IMR-90 (cell line): Measurements from ENCODE around the gene GATAD2A. TPM values are rescaled to one million over a fixed set of nuclear protein-coding genes. Genes with fewer than 3 reads are reported as not detected.

Experiments used
- ATAC-seq: fragments of 200-7000 bp; cut with Tn5 transposase; 2 replicates; pipeline ENCODE4 v1.9.1; 2020; ENCODE audit warnings: low read depth, mild to moderate bottlenecking, moderate library complexity
- BruUV-seq: library from RNA; stranded (reverse); fragments of 400-500 nt; replicated peaks from 2 replicates; lab custom pipeline; 2021; lab: Mats Ljungman, UMichigan
- CTCF ChIA-PET: fragments of 300-600 bp; formaldehyde crosslinking; extraction: SDS; loops from one replicate; lab custom pipeline; 2021; ENCODE audit warnings: antibody characterized with exemption; lab: Yijun Ruan, JAX
- POLR2A ChIA-PET: fragments of 300-600 bp; sonication (Branson Sonifier 250); formaldehyde crosslinking; loops from one replicate; lab custom pipeline; 2022; ENCODE audit warnings: antibody characterized with exemption; ENCODE audit not compliant: unreplicated experiment; lab: Charles Lee
- DNase-seq: peaks from one replicate; pipeline ENCODE4 v3.0.0; 2013
- H2AFZ ChIP-seq: replicated peaks from 2 replicates; pipeline ENCODE3; 2013; ENCODE audit warnings: low read length, mild to moderate bottlenecking; ENCODE audit not compliant: poor library complexity
- H2AK5ac ChIP-seq: 2 replicates; pipeline ENCODE4 v1.6.1; 2013; ENCODE audit warnings: low read depth, low read length, inconsistent platforms
- H2AK9ac ChIP-seq: replicated peaks from 2 replicates; pipeline ENCODE3; 2013; ENCODE audit warnings: mild to moderate bottlenecking, low read depth, low read length, moderate library complexity; ENCODE audit not compliant: poor library complexity
- H2BK120ac ChIP-seq: 2 replicates; pipeline ENCODE4 v1.6.1; 2013; ENCODE audit warnings: low read depth, low read length, inconsistent platforms
- H2BK15ac ChIP-seq: 3 replicates; pipeline ENCODE4 v1.6.1; 2013; ENCODE audit warnings: low read depth, low read length, inconsistent platforms
- H2BK20ac ChIP-seq: 2 replicates; pipeline ENCODE4 v1.6.1; 2013; ENCODE audit warnings: low read depth, mild to moderate bottlenecking, inconsistent platforms, low read length, moderate library complexity
- H2BK5ac ChIP-seq: 2 replicates; pipeline ENCODE4 v1.6.1; 2013; ENCODE audit warnings: mild to moderate bottlenecking, low read depth, low read length, inconsistent platforms; ENCODE audit not compliant: poor library complexity, severe bottlenecking
- H3K14ac ChIP-seq: replicated peaks from 2 replicates; pipeline ENCODE4 v1.6.1; 2013; ENCODE audit warnings: low read depth, low read length, inconsistent platforms
- H3K18ac ChIP-seq: 2 replicates; pipeline ENCODE4 v1.6.1; 2013; ENCODE audit warnings: low read depth, low read length, control low read depth
- H3K23ac ChIP-seq: 2 replicates; pipeline ENCODE4 v1.6.1; 2013; ENCODE audit warnings: low read depth, low read length, inconsistent platforms
- H3K27ac ChIP-seq: 2 replicates; pipeline ENCODE4 v1.5.1; 2013; ENCODE audit warnings: mild to moderate bottlenecking, control low read depth, low read length; ENCODE audit not compliant: insufficient read depth
- H3K27me3 ChIP-seq: 2 replicates; pipeline ENCODE4 v1.6.1; 2013; ENCODE audit warnings: low read length; ENCODE audit not compliant: control insufficient read depth, insufficient read depth
- H3K36me3 ChIP-seq: 2 replicates; pipeline ENCODE4 v1.6.1; 2013; ENCODE audit warnings: low read length, mixed read lengths; ENCODE audit not compliant: control insufficient read depth, insufficient read depth
- H3K4ac ChIP-seq: 2 replicates; pipeline ENCODE4 v1.6.1; 2013; ENCODE audit warnings: low read depth, low read length, inconsistent platforms
- H3K4me1 ChIP-seq: 2 replicates; pipeline ENCODE4 v1.6.1; 2013; ENCODE audit warnings: low read length, mixed read lengths; ENCODE audit not compliant: control insufficient read depth, insufficient read depth
- H3K4me2 ChIP-seq: 2 replicates; pipeline ENCODE4 v1.6.1; 2013; ENCODE audit warnings: low read depth, mild to moderate bottlenecking, control low read depth, low read length, moderate library complexity
- H3K4me3 ChIP-seq: 2 replicates; pipeline ENCODE4 v1.5.1; 2013; ENCODE audit warnings: low read depth, mild to moderate bottlenecking, control low read depth, low read length, moderate library complexity; ENCODE audit not compliant: insufficient read depth
- H3K56ac ChIP-seq: 2 replicates; pipeline ENCODE4 v1.6.1; 2013; ENCODE audit warnings: low read length, inconsistent platforms; ENCODE audit not compliant: insufficient read depth; ENCODE audit errors: extremely low read depth
- H3K79me1 ChIP-seq, 2 experiments: 2 replicates each; pipeline ENCODE4 v1.6.1; 2013; ENCODE audit warnings: low read length in 2 of 2, inconsistent platforms in 1 of 2, low read depth in 1 of 2
- H3K9ac ChIP-seq: 2 replicates; pipeline ENCODE4 v1.6.1; 2013; ENCODE audit warnings: low read depth, low read length, control low read depth
- H3K9me1 ChIP-seq: 2 replicates; pipeline ENCODE4 v1.6.1; 2013; ENCODE audit warnings: low read length, inconsistent platforms; ENCODE audit not compliant: insufficient read depth
- H3K9me3 ChIP-seq: 2 replicates; pipeline ENCODE4 v1.6.1; 2013; ENCODE audit warnings: low read length; ENCODE audit not compliant: control insufficient read depth, insufficient read depth
- H4K20me1 ChIP-seq: 2 replicates; pipeline ENCODE4 v1.6.1; 2013; ENCODE audit warnings: low read length, inconsistent platforms; ENCODE audit not compliant: insufficient read depth
- H4K5ac ChIP-seq: 2 replicates; pipeline ENCODE4 v1.6.1; 2013; ENCODE audit warnings: mild to moderate bottlenecking, low read depth, low read length, control low read depth
- H4K8ac ChIP-seq, 2 experiments: 2 replicates each; pipeline ENCODE4 v1.6.1; 2013; ENCODE audit warnings: low read depth in 2 of 2, low read length in 2 of 2, control low read depth in 1 of 2, inconsistent platforms in 1 of 2
- H4K91ac ChIP-seq: 2 replicates; pipeline ENCODE4 v1.6.1; 2013; ENCODE audit warnings: low read depth, low read length, inconsistent platforms; ENCODE audit not compliant: insufficient read depth
- CEBPB ChIP-seq: IDR thresholded peaks from 2 replicates; pipeline ENCODE4 v1.6.1; 2012; ENCODE audit warnings: low read depth, low read length, improper control_type of control experiment
- CHD1 ChIP-seq: IDR thresholded peaks from 2 replicates; pipeline ENCODE4 v1.6.1; 2012; ENCODE audit warnings: low read depth, low read length, improper control_type of control experiment
- CTCF ChIP-seq: conservative IDR thresholded peaks from 2 replicates; pipeline ENCODE4 v1.5.1; 2012; ENCODE audit warnings: mild to moderate bottlenecking, low read depth, low read length, improper control_type of control experiment
- FOS ChIP-seq: fragments of 150-350 bp; IDR thresholded peaks from 2 replicates; pipeline ENCODE4 v1.6.1; 2016; ENCODE audit warnings: low read depth, low read length
- MAZ ChIP-seq: IDR thresholded peaks from 2 replicates; pipeline ENCODE4 v1.6.1; 2012; ENCODE audit warnings: low read depth, mild to moderate bottlenecking, low read length, improper control_type of control experiment, moderate library complexity, borderline replicate concordance
- NFE2L2 ChIP-seq: fragments of 150-350 bp; IDR thresholded peaks from 2 replicates; pipeline ENCODE4 v1.6.1; 2016; ENCODE audit warnings: low read depth, mild to moderate bottlenecking, low read length
- POLR2A ChIP-seq: IDR thresholded peaks from 2 replicates; pipeline ENCODE4 v1.6.1; 2012; ENCODE audit warnings: mild to moderate bottlenecking, low read depth, low read length
- RCOR1 ChIP-seq: IDR thresholded peaks from 2 replicates; pipeline ENCODE4 v1.6.1; 2012; ENCODE audit warnings: mild to moderate bottlenecking, low read length, improper control_type of control experiment; ENCODE audit not compliant: insufficient replicate concordance
- RFX5 ChIP-seq: IDR thresholded peaks from 2 replicates; pipeline ENCODE4 v1.8.0; 2012; ENCODE audit warnings: low read depth, mild to moderate bottlenecking, low read length, moderate library complexity
- SMC3 ChIP-seq: fragments of 150-350 bp; IDR thresholded peaks from 2 replicates; pipeline ENCODE4 v1.6.1; 2016; ENCODE audit warnings: low read depth, mild to moderate bottlenecking, antibody characterized with exemption, low read length, moderate library complexity
- USF2 ChIP-seq: fragments of 150-350 bp; IDR thresholded peaks from 2 replicates; pipeline ENCODE4 v1.6.1; 2017; ENCODE audit warnings: mild to moderate bottlenecking, antibody characterized with exemption, low read length, low read depth
- WGBS, 2 experiments: methylation state at CpG; one replicate each; pipeline versions ENCODE4 v1.1.5 to v1.1.7; 2013; ENCODE audit warnings: missing lambda C conversion rate in 2 of 2; ENCODE audit not compliant: insufficient read length in 1 of 2; ENCODE audit errors: extremely low coverage in 2 of 2; 5-methylcytosine and 5-hydroxymethylcytosine counted together
- dilution Hi-C: fragments of 300-500 bp; cut with HindIII; formaldehyde crosslinking; loops from one replicate; pipeline ENCODE4 v1.14.3; 2018; ENCODE audit warnings: low sequenced_read_pairs; ENCODE audit not compliant: unreplicated experiment
- in situ Hi-C: fragments of 300-500 bp; cut with MboI; formaldehyde crosslinking; loops from 3 replicates; pipeline ENCODE4 v1.14.3; 2019; ENCODE audit warnings: low sequenced_read_pairs, inconsistent platforms, mixed read lengths
- intact Hi-C: fragments of 100-400 bp; cut with micrococcal nuclease; formaldehyde crosslinking; loops from 2 replicates; pipeline ENCODE4 v1.10.0; 2022
- polyA plus RNA-seq, 3 experiments: library from polyadenylated mRNA; depleted of rRNA; stranded (reverse); fragments of >200 nt; gene quantifications; 2 replicates each; pipeline ENCODE4 v1.2.3, GENCODE V29; 2012; ENCODE audit warnings: low replicate concordance in 1 of 3
- total RNA-seq: library from RNA; depleted of rRNA; stranded (reverse); fragments of >200 nt; gene quantifications from 2 replicates; pipeline ENCODE4 v1.2.3, GENCODE V29; 2012

GATAD2A gene
- total and polyA plus RNA-seq, 2 of the 4 experiments (the other 2 are of a cell fraction) = 23.5 to 33.2 TPM

DNA sequence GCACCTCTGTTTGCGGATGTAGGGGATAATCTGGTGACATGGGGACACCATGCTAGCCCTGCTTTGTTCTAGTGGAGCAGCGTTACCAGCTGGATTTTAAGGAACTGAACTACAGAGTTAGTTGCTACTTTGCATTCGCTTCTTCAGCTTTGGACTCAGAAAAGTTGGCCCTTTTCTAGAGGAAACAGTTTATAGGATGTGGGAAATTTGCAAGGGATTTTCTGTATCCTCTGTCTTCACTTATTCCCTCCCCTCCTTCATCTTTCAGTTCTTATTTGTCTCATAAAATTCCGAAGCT is 2.1 kb downstream of the GATAD2A start:
- Histone ChIP-seq H2BK15ac (no peak overlapping the region), H3K14ac (peak overlapping the region; percentile 92), H3K9me3 (no peaks in the 10 kb centered on the region), H3K4me2 (peak overlapping the region; percentile 95), H2AK5ac (no peak overlapping the region), H2BK20ac (no peak overlapping the region), H3K36me3 (no peaks in the 10 kb centered on the region), H4K5ac (no peak overlapping the region), H3K27ac (peak overlapping the region; percentile 18; the same call in 1 of the 2 replicates), H3K4ac (peak overlapping the region; percentile 29; the same call in 1 of the 2 replicates), H2BK120ac (no peak overlapping the region), H3K18ac (no peak overlapping the region), H2AK9ac (no peak overlapping the region), H2BK5ac (no peak overlapping the region), H3K79me1 (peaks cover 9 to 83% of the 10 kb centered on the region in 2 experiments; a peak in 3 of 4 replicates), H3K9me1 (peaks cover 40% of the 10 kb centered on the region), H4K91ac (no peak overlapping the region), H3K4me3 (0 out of 2 replicates have a peak overlapping the region, but pooled peaks have one; percentile 68), H3K9ac (peak overlapping the region; percentile 57), H3K23ac (peak overlapping the region; percentile 66), H2AFZ (no peak overlapping the region), H4K8ac (no peak overlapping the region), H3K56ac (no peak overlapping the region), H3K4me1 (peaks cover 13% of the 10 kb centered on the region), H4K20me1 (peaks cover 64% of the 10 kb centered on the region), H3K27me3 (no peaks in the 10 kb centered on the region)
- in situ Hi-C loops (no loop called here), intact Hi-C loops (loop anchor here (2.0 kb wide), 1 partner anchor 51 kb away; no protein-coding TSS in a partner anchor), dilution Hi-C loops (no loop called here)
- BruUV-seq = TSS peak; percentile 33
- CTCF ChIA-PET = interaction anchor here (1.6 to 3.0 kb wide), 2 partner anchors 43 to 83 kb away, joined by 3 to 15 read pairs; no protein-coding TSS in a partner anchor
- 60% methylated on average over 2 of the region's 4 CpGs; no CpG with 5 or more reads in 1 of the 2 experiments for WGBS, 2 experiments
- DNase-seq = no peak
- ATAC-seq = no peak
- POLR2A ChIA-PET = no interaction called here
- TF ChIP-seq CTCF (no peak), NFE2L2 (no peak), SMC3 (no peak), USF2 (no peak), CEBPB (no peak), RCOR1 (no peak), RFX5 (no peak), POLR2A (no peak), FOS (no peak), CHD1 (no peak), MAZ (no peak)
